ENCODE measurements around the gene FAM117B. TPM values are rescaled to one million over a fixed set of nuclear protein-coding genes. Genes with fewer than 3 reads are reported as not detected.

The FAM117B gene
- 10 to 100 TPM in 3 of 4 donors, 1 to 10 TPM in 1; 9.6 to 16.1 (median 11.6) TPM for total RNA-seq

- no peak for TF ChIP-seq CTCF (IDR thresholded peaks at IDR 0.05; ENCODE audit: low read depth)
Measured at GRCh38 chr2:202634556-202635427, at the start of gene FAM117B. TSS of gene FAM117B (plus strand) at chr2:202634969. CDS start at chr2:202635188, 219 bp downstream.

- TF ChIP-seq CTCF (IDR thresholded peaks at IDR 0.05; ENCODE audit: low read depth): no peak
Measured at GRCh38 chr2:202588647-202589581, 45.9 kb upstream of the FAM117B start.

GRCh38 chr2:202589582-202589949 lies 45.2 kb upstream of the FAM117B start:
- TF ChIP-seq CTCF (IDR thresholded peaks at IDR 0.05; ENCODE audit: low read depth): no peak

- TF ChIP-seq CTCF (IDR thresholded peaks at IDR 0.05; ENCODE audit: low read depth): no peak
Measured at GRCh38 chr2:202592566-202592965, 42.2 kb upstream of the FAM117B start.

GRCh38 chr2:202599105-202599504 lies 35.7 kb upstream of the FAM117B start:
- no peak for TF ChIP-seq CTCF (IDR thresholded peaks at IDR 0.05; ENCODE audit: low read depth)

GRCh38 chr2:202599911-202600310 lies 34.9 kb upstream of the FAM117B start:
- no peak for TF ChIP-seq CTCF (IDR thresholded peaks at IDR 0.05; ENCODE audit: low read depth)

GRCh38 chr2:202604699-202605098 lies 30.1 kb upstream of the FAM117B start:
- no peak for TF ChIP-seq CTCF (IDR thresholded peaks at IDR 0.05; ENCODE audit: low read depth)
